Neural progenitor cell (in vitro differentiated cells): ENCODE results near the gene PRRT3.

Source experiments
- EZH2phosphoT487 ChIP-seq: fragments of 200-600 bp; sonication (generic); IDR thresholded peaks from 2 replicates; pipeline ENCODE4 v1.6.1; 2017; ENCODE audit warnings: antibody characterized with exemption
- TF ChIP-seq, protein P1 (sequence below): fragments of 200-600 bp; sonication (generic); IDR thresholded peaks from 2 replicates; pipeline ENCODE4 v1.5.1; 2017; ENCODE audit warnings: antibody characterized with exemption, mild to moderate bottlenecking

DNA sequence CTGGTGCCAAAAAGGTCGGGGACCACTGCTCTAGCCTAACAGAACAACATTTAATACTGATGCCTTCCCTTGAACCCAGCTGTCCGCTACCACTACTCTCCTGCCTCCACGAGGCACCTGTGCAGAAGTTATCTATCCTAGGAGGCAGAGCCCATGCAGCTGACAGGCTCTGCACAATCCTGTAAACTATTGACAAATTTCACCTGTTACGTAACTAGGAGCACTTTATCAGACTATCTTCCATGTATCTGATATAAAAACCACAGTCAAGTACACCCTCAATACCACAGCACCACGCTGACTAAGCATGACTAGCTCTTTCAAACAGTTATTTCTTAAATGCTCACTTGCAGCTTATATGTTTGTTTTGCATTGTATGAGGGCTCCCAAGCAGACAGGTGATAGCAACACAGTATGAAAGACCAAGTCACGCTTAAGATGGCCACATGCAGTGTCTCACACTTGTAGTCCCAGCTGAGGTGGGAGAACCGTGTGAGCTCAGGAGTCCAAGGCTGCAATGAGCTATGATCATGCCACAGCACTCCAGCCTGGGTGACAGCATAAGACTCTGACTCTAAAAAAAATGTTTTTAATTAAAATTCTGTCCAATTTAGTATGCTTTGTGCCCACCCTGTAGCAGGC, 39.8 kb downstream of the PRRT3 start:
- TF ChIP-seq, protein P1, sequence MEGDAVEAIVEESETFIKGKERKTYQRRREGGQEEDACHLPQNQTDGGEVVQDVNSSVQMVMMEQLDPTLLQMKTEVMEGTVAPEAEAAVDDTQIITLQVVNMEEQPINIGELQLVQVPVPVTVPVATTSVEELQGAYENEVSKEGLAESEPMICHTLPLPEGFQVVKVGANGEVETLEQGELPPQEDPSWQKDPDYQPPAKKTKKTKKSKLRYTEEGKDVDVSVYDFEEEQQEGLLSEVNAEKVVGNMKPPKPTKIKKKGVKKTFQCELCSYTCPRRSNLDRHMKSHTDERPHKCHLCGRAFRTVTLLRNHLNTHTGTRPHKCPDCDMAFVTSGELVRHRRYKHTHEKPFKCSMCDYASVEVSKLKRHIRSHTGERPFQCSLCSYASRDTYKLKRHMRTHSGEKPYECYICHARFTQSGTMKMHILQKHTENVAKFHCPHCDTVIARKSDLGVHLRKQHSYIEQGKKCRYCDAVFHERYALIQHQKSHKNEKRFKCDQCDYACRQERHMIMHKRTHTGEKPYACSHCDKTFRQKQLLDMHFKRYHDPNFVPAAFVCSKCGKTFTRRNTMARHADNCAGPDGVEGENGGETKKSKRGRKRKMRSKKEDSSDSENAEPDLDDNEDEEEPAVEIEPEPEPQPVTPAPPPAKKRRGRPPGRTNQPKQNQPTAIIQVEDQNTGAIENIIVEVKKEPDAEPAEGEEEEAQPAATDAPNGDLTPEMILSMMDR: no peak
- no peak for TF ChIP-seq EZH2phosphoT487
